Measurements from ENCODE around the gene CMIP.
"Not testable (repeated sequence)": the region's sequence is repeated elsewhere in the genome, so short reads cannot be mapped to it uniquely, and the experiment has no call there.

GRCh38 chr16:81741430-81741770, 296.8 kb downstream of the CMIP start:
- TF ChIP-seq, protein P1, sequence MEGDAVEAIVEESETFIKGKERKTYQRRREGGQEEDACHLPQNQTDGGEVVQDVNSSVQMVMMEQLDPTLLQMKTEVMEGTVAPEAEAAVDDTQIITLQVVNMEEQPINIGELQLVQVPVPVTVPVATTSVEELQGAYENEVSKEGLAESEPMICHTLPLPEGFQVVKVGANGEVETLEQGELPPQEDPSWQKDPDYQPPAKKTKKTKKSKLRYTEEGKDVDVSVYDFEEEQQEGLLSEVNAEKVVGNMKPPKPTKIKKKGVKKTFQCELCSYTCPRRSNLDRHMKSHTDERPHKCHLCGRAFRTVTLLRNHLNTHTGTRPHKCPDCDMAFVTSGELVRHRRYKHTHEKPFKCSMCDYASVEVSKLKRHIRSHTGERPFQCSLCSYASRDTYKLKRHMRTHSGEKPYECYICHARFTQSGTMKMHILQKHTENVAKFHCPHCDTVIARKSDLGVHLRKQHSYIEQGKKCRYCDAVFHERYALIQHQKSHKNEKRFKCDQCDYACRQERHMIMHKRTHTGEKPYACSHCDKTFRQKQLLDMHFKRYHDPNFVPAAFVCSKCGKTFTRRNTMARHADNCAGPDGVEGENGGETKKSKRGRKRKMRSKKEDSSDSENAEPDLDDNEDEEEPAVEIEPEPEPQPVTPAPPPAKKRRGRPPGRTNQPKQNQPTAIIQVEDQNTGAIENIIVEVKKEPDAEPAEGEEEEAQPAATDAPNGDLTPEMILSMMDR (IDR thresholded peaks at IDR 0.05) = not testable (repeated sequence)
- TF ChIP-seq POLR2AphosphoS5 (IDR thresholded peaks at IDR 0.05) = not testable (repeated sequence)

Data from prostate gland (tissue), 2 donors.